ENCODE results near the gene GALNT17.

- TF ChIP-seq POLR2A (IDR thresholded peaks at IDR 0.05) (no peak), CTCF (IDR thresholded peaks at IDR 0.05) (no peak)
These were observed 407.7 kb downstream of the GALNT17 start for GRCh38 chr7:71539615-71540014.

Data from prostate gland (tissue), 2 donors.